ENCODE results near the gene AFAP1. TPM values are rescaled to one million over a fixed set of nuclear protein-coding genes. Genes with fewer than 3 reads are reported as not detected.

AFAP1 gene
- total and polyA plus RNA-seq, 8 donors: 3.2 to 15.9 (median 6.3) TPM

DNA sequence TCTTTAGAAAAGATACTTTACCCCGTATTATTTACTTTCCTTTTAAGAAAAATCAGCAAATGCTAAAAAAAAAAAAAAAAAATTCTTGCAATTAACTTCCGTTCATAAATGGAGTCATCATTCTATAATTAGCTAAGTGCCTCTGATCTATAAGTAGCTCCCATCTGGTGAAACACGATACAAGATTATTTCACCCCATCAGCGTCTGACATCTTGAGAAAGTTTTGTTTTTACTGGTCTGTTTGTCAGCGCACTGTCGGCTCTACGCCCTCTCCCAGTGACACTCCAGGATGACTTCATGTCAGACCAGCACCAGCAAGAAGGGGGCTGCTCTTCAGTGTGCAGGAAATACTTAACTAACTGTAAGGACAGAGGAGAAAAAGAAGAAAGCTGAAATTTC, 108.3 kb downstream of the AFAP1 start:
- intact Hi-C loops (cut with DNase I): no loop called here
- no peaks in the 10 kb centered on the region for H3K4me1 ChIP-seq
- WGBS, 2 donors: 84 to 86% methylated on average over 7 of the region's 7 CpGs
- H3K27ac ChIP-seq: peak overlapping the region in 1 of 4 donors; percentile 3
- H3K4me3 ChIP-seq: no peak overlapping the region
- TF ChIP-seq, protein P1, sequence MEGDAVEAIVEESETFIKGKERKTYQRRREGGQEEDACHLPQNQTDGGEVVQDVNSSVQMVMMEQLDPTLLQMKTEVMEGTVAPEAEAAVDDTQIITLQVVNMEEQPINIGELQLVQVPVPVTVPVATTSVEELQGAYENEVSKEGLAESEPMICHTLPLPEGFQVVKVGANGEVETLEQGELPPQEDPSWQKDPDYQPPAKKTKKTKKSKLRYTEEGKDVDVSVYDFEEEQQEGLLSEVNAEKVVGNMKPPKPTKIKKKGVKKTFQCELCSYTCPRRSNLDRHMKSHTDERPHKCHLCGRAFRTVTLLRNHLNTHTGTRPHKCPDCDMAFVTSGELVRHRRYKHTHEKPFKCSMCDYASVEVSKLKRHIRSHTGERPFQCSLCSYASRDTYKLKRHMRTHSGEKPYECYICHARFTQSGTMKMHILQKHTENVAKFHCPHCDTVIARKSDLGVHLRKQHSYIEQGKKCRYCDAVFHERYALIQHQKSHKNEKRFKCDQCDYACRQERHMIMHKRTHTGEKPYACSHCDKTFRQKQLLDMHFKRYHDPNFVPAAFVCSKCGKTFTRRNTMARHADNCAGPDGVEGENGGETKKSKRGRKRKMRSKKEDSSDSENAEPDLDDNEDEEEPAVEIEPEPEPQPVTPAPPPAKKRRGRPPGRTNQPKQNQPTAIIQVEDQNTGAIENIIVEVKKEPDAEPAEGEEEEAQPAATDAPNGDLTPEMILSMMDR (IDR thresholded peaks at IDR 0.05): no peak
- no peak for FAIRE-seq
- no peaks in the 10 kb centered on the region for H3K9me3 ChIP-seq
- no peaks in the 10 kb centered on the region for H3K36me3 ChIP-seq
- no peaks in the 10 kb centered on the region for H3K27me3 ChIP-seq
- DNase-seq: no peak
- no peak for ATAC-seq

DNA sequence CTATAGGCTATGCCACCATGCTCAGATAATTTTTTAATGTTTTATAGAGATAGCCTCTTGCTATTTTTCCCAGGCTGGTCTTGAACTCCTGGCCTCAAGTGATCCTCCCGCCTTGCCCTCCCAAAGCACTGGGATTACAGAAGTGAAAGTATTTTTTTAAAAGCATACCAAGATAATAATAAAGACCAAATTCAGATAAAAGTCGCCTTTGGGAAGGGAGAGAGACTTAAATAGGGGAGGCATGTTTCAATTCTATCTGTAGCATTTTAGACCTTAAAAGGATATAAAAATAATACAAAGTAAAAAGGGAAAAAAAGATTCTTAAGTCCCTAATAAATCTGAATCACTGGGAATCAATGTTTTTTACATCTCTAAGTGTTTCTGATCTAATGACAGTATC, 108.9 kb downstream of the AFAP1 start:
- Histone ChIP-seq H3K27me3 (no peaks in the 10 kb centered on the region), H3K4me3 (no peak overlapping the region), H3K9me3 (no peaks in the 10 kb centered on the region), H3K27ac (peak overlapping the region in 1 of 4 donors; percentile 3), H3K36me3 (no peaks in the 10 kb centered on the region), H3K4me1 (no peaks in the 10 kb centered on the region)
- ATAC-seq (no peak), FAIRE-seq (no peak), DNase-seq (no peak)
- TF ChIP-seq, protein P1 (IDR thresholded peaks at IDR 0.05): no peak
- intact Hi-C loops (cut with DNase I): no loop called here
- WGBS, 2 donors: 77 to 94% methylated on average over 2 of the region's 2 CpGs

DNA sequence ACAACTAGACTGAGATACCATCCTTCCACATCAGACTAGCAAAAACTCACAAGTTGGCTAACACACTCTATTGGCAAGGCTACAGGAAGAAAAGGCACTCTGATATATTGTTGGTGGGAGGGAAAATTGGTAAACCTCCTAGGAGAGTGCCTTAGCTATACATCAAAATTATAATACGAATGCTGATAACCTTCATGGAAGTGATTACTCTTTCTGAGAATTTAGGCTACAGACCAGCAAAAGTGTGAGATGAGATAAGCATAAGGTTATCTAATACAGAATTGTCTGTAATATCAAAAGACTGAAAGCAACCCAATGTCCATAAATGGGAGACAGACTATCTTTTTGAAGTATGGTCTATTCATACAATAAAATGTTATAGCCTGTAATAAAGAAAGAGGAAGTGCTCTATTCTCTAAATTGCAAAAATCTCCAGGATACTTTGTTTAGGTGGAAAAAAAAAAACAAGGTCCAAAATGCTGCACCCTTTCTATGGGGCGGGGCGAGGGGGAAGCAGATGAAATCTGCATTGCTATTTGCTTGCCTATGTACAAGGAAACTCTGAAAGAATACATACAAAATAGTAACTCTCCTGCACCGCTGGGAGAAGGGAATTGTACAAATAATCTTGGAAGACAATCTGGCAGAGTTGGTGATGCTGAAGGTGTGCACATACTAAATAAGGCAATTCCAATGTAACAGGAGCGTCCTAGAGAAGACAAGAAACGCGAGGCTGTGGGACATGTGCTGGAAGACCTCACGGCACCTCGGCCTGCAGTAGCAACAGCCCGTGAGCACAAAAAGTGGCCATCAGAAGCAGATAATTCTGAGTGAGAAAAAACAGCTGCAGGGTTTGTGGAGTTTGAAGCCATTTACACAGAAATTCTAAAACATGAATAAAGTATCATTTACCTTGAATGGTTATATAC, 109.7 kb downstream of the AFAP1 start:
- no peaks in the 10 kb centered on the region for H3K36me3 ChIP-seq
- ATAC-seq: no peak
- no peaks in the 10 kb centered on the region for H3K9me3 ChIP-seq
- peak; percentile 37 for FAIRE-seq
- H3K27me3 ChIP-seq: no peaks in the 10 kb centered on the region
- no peak overlapping the region for H3K27ac ChIP-seq
- no peaks in the 10 kb centered on the region for H3K4me1 ChIP-seq
- DNase-seq: no peak
- no peak overlapping the region for H3K4me3 ChIP-seq
- intact Hi-C loops (cut with DNase I): no loop called here
- TF ChIP-seq, protein P1 (IDR thresholded peaks at IDR 0.05): no peak
- WGBS, 2 donors: 87 to 89% methylated on average over 10 of the region's 10 CpGs

DNA sequence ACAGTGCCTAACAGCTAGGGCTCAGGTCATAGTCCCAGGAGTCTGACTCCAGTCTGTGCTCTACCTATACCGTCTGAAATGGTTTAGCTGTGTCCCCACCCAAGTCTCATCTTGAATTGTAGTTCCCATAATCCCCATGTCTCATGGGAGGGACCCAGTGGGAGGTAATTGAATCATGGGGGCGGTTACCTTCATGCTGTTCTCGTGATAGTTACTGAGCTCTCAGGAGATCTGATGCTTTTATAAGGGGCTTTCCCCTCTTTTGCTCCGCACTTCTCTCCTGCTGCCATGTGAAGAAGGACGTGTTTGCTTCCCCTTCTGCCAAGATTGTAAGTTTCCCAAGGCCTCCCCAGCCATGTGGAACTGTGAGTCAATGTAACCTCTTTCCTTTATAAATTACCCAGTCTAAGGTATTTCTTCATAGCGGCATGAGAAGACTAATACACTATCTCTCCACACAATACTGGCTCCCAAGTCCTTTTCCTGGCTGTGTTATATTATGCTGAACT, 110.8 kb downstream of the AFAP1 start:
- FAIRE-seq (no peak), ATAC-seq (no peak), DNase-seq (no peak)
- H3K4me1 ChIP-seq: peaks cover 0 to 5% (median 3%) of the 10 kb centered on the region in 3 donors
- peak overlapping the region in 1 of 4 donors; percentile 41 for H3K27ac ChIP-seq
- TF ChIP-seq, protein P1 (IDR thresholded peaks at IDR 0.05): no peak
- no peaks in the 10 kb centered on the region for H3K36me3 ChIP-seq
- no peak overlapping the region for H3K4me3 ChIP-seq
- 80 to 81% methylated on average over 6 of the region's 6 CpGs for WGBS, 2 donors
- intact Hi-C loops (cut with DNase I): no loop called here
- no peaks in the 10 kb centered on the region for H3K9me3 ChIP-seq
- H3K27me3 ChIP-seq: no peaks in the 10 kb centered on the region
